HG02884 (cell line): ENCODE results near the gene EFNB2.

ENCODE experiments used
- ATAC-seq: cut with Tn5 transposase; IDR thresholded peaks from one replicate; pipeline ENCODE4 v1.9.1; 2021; ENCODE audit warnings: mild to moderate bottlenecking, moderate library complexity; ENCODE audit not compliant: unreplicated experiment

EFNB2 gene

GRCh38 chr13:106462710-106463109, 72.8 kb downstream of the EFNB2 start:
- ATAC-seq = no peak

- no peak for ATAC-seq
Observed at GRCh38 chr13:106455777-106456176, 79.7 kb downstream of the EFNB2 start.

GRCh38 chr13:106455190-106455589, 80.3 kb downstream of the EFNB2 start:
- no peak for ATAC-seq

- ATAC-seq = no peak
Observed at GRCh38 chr13:106453101-106453500, 82.4 kb downstream of the EFNB2 start.

- ATAC-seq = no peak
Observed at GRCh38 chr13:106450991-106451390, 84.5 kb downstream of the EFNB2 start.

- ATAC-seq = no peak
Observed at GRCh38 chr13:106449096-106449495, 86.4 kb downstream of the EFNB2 start.

- no peak for ATAC-seq
Observed at GRCh38 chr13:106445996-106446395, 89.5 kb downstream of the EFNB2 start.

GRCh38 chr13:106443607-106444322, 91.7 kb downstream of the EFNB2 start:
- no peak for ATAC-seq

- ATAC-seq = no peak
Observed at GRCh38 chr13:106440866-106441265, 94.6 kb downstream of the EFNB2 start.
